Left ventricle myocardium inferior (tissue), 1 donor: ENCODE data around the gene LRRC8E. TPM values are rescaled to one million over a fixed set of nuclear protein-coding genes. Genes with fewer than 3 reads are reported as not detected.

ENCODE experiments used
- DNase-seq: peaks from one replicate; pipeline ENCODE4 v3.0.0-alpha.2; 2020
- H3K27ac ChIP-seq: fragments of 200-600 bp; replicated peaks from 2 replicates; pipeline ENCODE4 v1.8.0; 2021
- H3K27me3 ChIP-seq: fragments of 200-600 bp; 2 replicates; pipeline ENCODE4 v1.8.0; 2021; ENCODE audit warnings: low read depth
- H3K36me3 ChIP-seq: fragments of 200-600 bp; 2 replicates; pipeline ENCODE4 v1.8.0; 2021
- H3K4me1 ChIP-seq: fragments of 200-600 bp; 2 replicates; pipeline ENCODE4 v1.8.0; 2021
- H3K4me3 ChIP-seq: fragments of 200-600 bp; 2 replicates; pipeline ENCODE4 v1.8.0; 2021; ENCODE audit warnings: mild to moderate bottlenecking, moderate library complexity
- H3K9me3 ChIP-seq: fragments of 200-600 bp; replicated peaks from 2 replicates; pipeline ENCODE4 v1.8.0; 2021
- CTCF ChIP-seq: fragments of 200-600 bp; IDR thresholded peaks from 2 replicates; pipeline ENCODE4 v1.8.0; 2021; ENCODE audit warnings: antibody characterized with exemption, mild to moderate bottlenecking, borderline replicate concordance
- intact Hi-C: fragments of 100-400 bp; cut with micrococcal nuclease; formaldehyde crosslinking; loops from one replicate; pipeline ENCODE4 v1.11.0; 2022
- total RNA-seq: library from RNA; stranded (reverse); fragmentation: NEBNext Ultra II Directional; extraction: Animal tissue kit (Norgen Biotek cat#: 25700); gene quantifications from one replicate; pipeline ENCODE4 v1.2.1, GENCODE V29; 2021
- donor health status: DM: no; HTN: yes; CAD: no; lungs with severe emphysema.

The LRRC8E gene
- total RNA-seq, 1 donor from 2014 or later: 0.44 TPM

GRCh38 chr19:7911508-7912143 lies 23.3 kb downstream of the LRRC8E start:
- H3K36me3 ChIP-seq: peaks cover 54% of the 10 kb centered on the region
- DNase-seq: no peak
- TF ChIP-seq CTCF: no peak
- peaks cover 26% of the 10 kb centered on the region for H3K27me3 ChIP-seq
- H3K4me1 ChIP-seq: peaks cover 34% of the 10 kb centered on the region
- no peak overlapping the region for H3K27ac ChIP-seq
- H3K4me3 ChIP-seq: no peak overlapping the region
- intact Hi-C loops: no loop called here
- no peaks in the 10 kb centered on the region for H3K9me3 ChIP-seq

- intact Hi-C loops: no loop called here
- peaks cover 32% of the 10 kb centered on the region for H3K27me3 ChIP-seq
- H3K4me1 ChIP-seq: peaks cover 35% of the 10 kb centered on the region
- no peak for TF ChIP-seq CTCF
- no peak overlapping the region for H3K27ac ChIP-seq
- DNase-seq: no peak
- H3K4me3 ChIP-seq: no peak overlapping the region
- no peaks in the 10 kb centered on the region for H3K9me3 ChIP-seq
- H3K36me3 ChIP-seq: peaks cover 52% of the 10 kb centered on the region
Observed at GRCh38 chr19:7912144-7912696, 23.9 kb downstream of the LRRC8E start.

- H3K36me3 ChIP-seq: peaks cover 48% of the 10 kb centered on the region
- H3K4me3 ChIP-seq: no peak overlapping the region
Observed at GRCh38 chr19:7912697-7913564, 24.6 kb downstream of the LRRC8E start.

GRCh38 chr19:7913652-7914051 lies 25.3 kb downstream of the LRRC8E start:
- no peak overlapping the region for H3K27ac ChIP-seq
- H3K4me3 ChIP-seq: no peak overlapping the region
- peaks cover 35% of the 10 kb centered on the region for H3K4me1 ChIP-seq
- no peak for DNase-seq
- peaks cover 48% of the 10 kb centered on the region for H3K36me3 ChIP-seq
- intact Hi-C loops: no loop called here
- no peak for TF ChIP-seq CTCF
- peaks cover 46% of the 10 kb centered on the region for H3K27me3 ChIP-seq
- no peaks in the 10 kb centered on the region for H3K9me3 ChIP-seq

More at GRCh38 chr19:7912697-7913564, 24.6 kb downstream of the LRRC8E start:
- Histone ChIP-seq H3K9me3 (no peaks in the 10 kb centered on the region), H3K27me3 (peaks cover 39% of the 10 kb centered on the region), H3K4me1 (peaks cover 35% of the 10 kb centered on the region), H3K27ac (no peak overlapping the region)
- TF ChIP-seq CTCF: no peak
- intact Hi-C loops: no loop called here
- DNase-seq: no peak

- no peak for DNase-seq
- Histone ChIP-seq H3K36me3 (peaks cover 45% of the 10 kb centered on the region), H3K4me3 (no peak overlapping the region), H3K4me1 (peaks cover 40% of the 10 kb centered on the region), H3K27me3 (peaks cover 50% of the 10 kb centered on the region), H3K27ac (no peak overlapping the region), H3K9me3 (no peaks in the 10 kb centered on the region)
- no peak for TF ChIP-seq CTCF
- intact Hi-C loops: no loop called here
Observed at GRCh38 chr19:7914099-7914498, 25.8 kb downstream of the LRRC8E start.
